HepG2 (cell line): ENCODE data around the gene BRCA1. TPM values are rescaled to one million over a fixed set of nuclear protein-coding genes. Genes with fewer than 3 reads are reported as not detected.

Source experiments
- ATAD3A ChIP-seq: sonication (generic); formaldehyde crosslinking; IDR thresholded peaks from 2 replicates; pipeline ENCODE4 v1.4.0; 2020; ENCODE audit warnings: missing genetic modification reagents
- FOXC1 ChIP-seq: sonication (generic); formaldehyde crosslinking; IDR thresholded peaks from 2 replicates; pipeline ENCODE4 v1.8.0; 2022; ENCODE audit warnings: mild to moderate bottlenecking, missing genetic modification reagents, borderline replicate concordance
- FOXO1 ChIP-seq: sonication (generic); formaldehyde crosslinking; IDR thresholded peaks from 2 replicates; pipeline ENCODE4 v1.4.0; 2020; ENCODE audit warnings: missing genetic modification reagents
- HDAC2 ChIP-seq: sonication (generic); formaldehyde crosslinking; IDR thresholded peaks from 2 replicates; pipeline ENCODE4 v1.4.0; 2020; ENCODE audit warnings: missing genetic modification reagents
- PHF8 ChIP-seq: sonication (generic); formaldehyde crosslinking; IDR thresholded peaks from 2 replicates; pipeline ENCODE4 v1.5.0; 2020; ENCODE audit warnings: missing genetic modification reagents
- PPARG ChIP-seq: conservative IDR thresholded peaks from 2 replicates; pipeline ENCODE4 v1.6.1; 2016; ENCODE audit warnings: missing biosample characterization, missing genetic modification reagents
- SIX1 ChIP-seq: sonication (generic); formaldehyde crosslinking; IDR thresholded peaks from 2 replicates; pipeline ENCODE4 v1.4.0; 2020; ENCODE audit warnings: missing genetic modification reagents, borderline replicate concordance
- STAG1 ChIP-seq: sonication (generic); formaldehyde crosslinking; IDR thresholded peaks from 2 replicates; pipeline ENCODE4 v1.4.0; 2020; ENCODE audit warnings: missing genetic modification reagents
- XRCC5 ChIP-seq: fragments of 200-400 bp; formaldehyde crosslinking; optimal IDR thresholded peaks from 2 replicates; pipeline ENCODE3; 2017; ENCODE audit warnings: mild to moderate bottlenecking, low read length
- ZBTB33 ChIP-seq: sonication (generic); formaldehyde crosslinking; IDR thresholded peaks from 2 replicates; pipeline ENCODE4 v1.4.0; 2020; ENCODE audit warnings: missing genetic modification reagents
- ZBTB44 ChIP-seq: sonication (generic); formaldehyde crosslinking; IDR thresholded peaks from 2 replicates; pipeline ENCODE4 v1.4.0; 2020; ENCODE audit warnings: missing genetic modification reagents
- ZEB1 ChIP-seq: IDR thresholded peaks from 2 replicates; pipeline ENCODE4 v1.6.1; 2012; ENCODE audit warnings: mild to moderate bottlenecking, low read depth, inconsistent platforms; ENCODE audit not compliant: insufficient replicate concordance
- ZFX ChIP-seq: sonication (generic); formaldehyde crosslinking; IDR thresholded peaks from 2 replicates; pipeline ENCODE4 v1.4.0; 2020; ENCODE audit warnings: mild to moderate bottlenecking, low read depth, missing genetic modification reagents, moderate library complexity
- ZHX2 ChIP-seq, 2 experiments: sonication (generic) in 1 of 2; formaldehyde crosslinking in 1 of 2; IDR thresholded peaks; 2 replicates each; pipeline versions ENCODE4 v1.6.1 to v1.9.0; 2014 to 2022; ENCODE audit warnings: antibody characterized with exemption in 1 of 2, borderline replicate concordance in 1 of 2, inconsistent platforms in 1 of 2, low read depth in 1 of 2, missing genetic modification reagents in 1 of 2
- ZNF367 ChIP-seq: sonication (generic); formaldehyde crosslinking; IDR thresholded peaks from 2 replicates; pipeline ENCODE4 v1.4.0; 2020; ENCODE audit warnings: missing genetic modification reagents, borderline replicate concordance
- ZNF513 ChIP-seq: sonication (generic); formaldehyde crosslinking; conservative IDR thresholded peaks from 2 replicates; pipeline ENCODE4 v1.5.0; 2020; ENCODE audit warnings: missing genetic modification reagents
- ZNF619 ChIP-seq: sonication (generic); formaldehyde crosslinking; IDR thresholded peaks from 2 replicates; pipeline ENCODE4 v1.4.0; 2020; ENCODE audit warnings: mild to moderate bottlenecking, missing genetic modification reagents
- polyA plus RNA-seq, 8 experiments: library from polyadenylated mRNA; depleted of rRNA in 3 of 8; stranded (reverse) in 7 of 8; unstranded in 1 of 8; fragments of >200 nt; fragmentation: Illumina TruSeq in 4 of 8; extraction: Trizol in 4 of 8; gene quantifications; 2 replicates each; pipeline versions ENCODE4 v1.2.1 to v1.2.3, GENCODE V29; 2011 to 2016; ENCODE audit warnings: low read depth in 4 of 8, missing spikeins in 1 of 8, mixed read lengths in 1 of 8; ENCODE audit not compliant: insufficient read depth in 1 of 8
- total RNA-seq, 5 experiments: library from RNA; depleted of rRNA; stranded (reverse); fragments of >200 nt; fragmentation: Illumina TruSeq; extraction: Trizol; gene quantifications; 2 replicates each; pipeline ENCODE4 v1.2.3, GENCODE V29; 2016; ENCODE audit warnings: low read depth in 1 of 5

Gene BRCA1
- total and polyA plus RNA-seq, 2 of the 13 experiments (the other 11 are each of a cell fraction or from before 2014, with no cell fraction given), result 13.3 to 37.5 TPM

- TF ChIP-seq ZHX2 (IDR thresholded peaks at IDR 0.05; ENCODE audit: low read depth), result no peak
- TF ChIP-seq ZHX2 (CRISPR knock-in tag; IDR thresholded peaks at IDR 0.05; ENCODE audit: borderline replicate concordance), result 0 out of 2 replicates have a peak, but pooled peaks have one; percentile 62
- peak; percentile 67; the same call in 1 of the 2 replicates for TF ChIP-seq PPARG
- TF ChIP-seq SIX1 (CRISPR knock-in tag), result 0 out of 2 replicates have a peak, but pooled peaks have one; percentile 35
- TF ChIP-seq ZFX (CRISPR knock-in tag), result peak; percentile 83
- TF ChIP-seq ATAD3A (CRISPR knock-in tag), result 0 out of 2 replicates have a peak, but pooled peaks have one; percentile 84
- peak; percentile 79 for TF ChIP-seq XRCC5
- no peak for TF ChIP-seq ZEB1
- TF ChIP-seq HDAC2 (CRISPR knock-in tag), result peak; percentile 55; the same call in 1 of the 2 replicates
- peak; percentile 87 for TF ChIP-seq ZBTB33
- TF ChIP-seq FOXO1 (CRISPR knock-in tag), result peak; percentile 37; the same call in 1 of the 2 replicates
- no peak for TF ChIP-seq ZBTB44 (CRISPR knock-in tag)
- peak; percentile 61 for TF ChIP-seq PHF8 (CRISPR knock-in tag)
- peak; percentile 89; the same call in 1 of the 2 replicates for TF ChIP-seq ZNF619 (CRISPR knock-in tag)
- TF ChIP-seq STAG1, result peak; percentile 97
- TF ChIP-seq ZNF513, result no peak
- no peak for TF ChIP-seq ZNF367
- peak; percentile 76; the same call in 1 of the 2 replicates for TF ChIP-seq FOXC1
Measured at GRCh38 chr17:43024407-43025289, 100.5 kb downstream of the BRCA1 start, which contains the start of gene RND2 (continued).
